GM21786 (cell line): Measurements from ENCODE around the gene POLD3.
"Not testable (repeated sequence)": the region's sequence is repeated elsewhere in the genome, so short reads cannot be mapped to it uniquely, and the experiment has no call there.

Source experiments
- ATAC-seq: cut with Tn5 transposase; IDR thresholded peaks from one replicate; pipeline ENCODE4 v1.9.1; 2021; ENCODE audit not compliant: unreplicated experiment

The POLD3 gene

DNA sequence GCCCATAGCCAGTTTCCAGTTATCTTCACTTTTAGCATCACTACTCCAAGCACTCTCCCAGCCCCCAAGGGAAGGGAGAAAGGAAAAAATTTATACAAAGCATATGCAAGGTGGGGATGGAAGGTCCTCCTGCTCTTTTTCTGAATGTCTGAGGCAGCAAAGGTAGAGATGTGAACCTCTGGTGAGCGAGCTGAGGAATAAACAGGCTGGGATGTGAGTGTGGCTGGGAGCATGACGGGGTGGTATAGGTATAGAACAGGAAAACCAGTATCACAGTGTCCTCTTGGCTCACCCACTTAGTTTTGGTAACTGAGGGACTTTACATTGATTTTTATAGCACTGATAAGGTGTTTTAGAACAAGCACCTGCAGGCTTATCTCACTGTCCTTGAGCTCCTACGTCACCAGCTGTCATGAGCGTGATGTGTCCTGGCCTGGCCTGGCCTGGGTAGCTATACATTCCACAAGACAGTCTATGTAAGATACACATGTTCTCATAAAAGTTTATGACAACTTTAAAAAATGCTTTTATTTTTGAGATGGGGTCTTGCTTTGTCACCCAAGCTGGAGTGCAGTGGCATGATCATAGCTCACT is 10.3 kb upstream of the POLD3 start:
- no peak for ATAC-seq

DNA sequence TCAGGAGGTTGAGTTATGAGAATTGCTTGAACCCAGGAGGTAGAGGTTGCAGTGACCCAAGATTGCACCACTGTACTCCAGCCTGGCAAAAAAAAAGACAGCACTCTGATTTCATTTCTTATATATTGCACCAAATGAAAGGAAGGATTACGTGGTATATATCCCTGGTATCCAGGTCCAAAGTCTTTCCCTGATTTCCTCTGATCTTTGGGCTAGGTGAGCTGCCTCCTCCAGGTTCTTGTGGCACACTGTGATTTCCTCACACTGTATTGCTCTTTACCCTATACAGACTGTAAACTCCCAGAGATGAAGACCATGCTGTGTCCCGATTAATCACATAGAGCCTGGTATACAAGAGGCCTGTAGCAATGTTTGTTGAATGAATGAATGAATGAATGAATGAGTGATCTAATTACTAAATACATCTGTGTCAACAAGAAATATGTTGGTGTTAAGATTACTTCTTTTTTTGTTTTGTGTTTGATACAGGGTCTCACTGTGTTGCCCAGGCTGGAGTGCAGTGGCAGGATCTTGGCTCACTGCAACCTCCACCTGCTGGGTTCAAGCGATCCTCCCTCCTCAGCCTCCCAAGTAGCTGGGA is 9.3 kb upstream of the POLD3 start:
- no peak for ATAC-seq

GRCh38 chr11:74590492-74590891 is 1.9 kb upstream of the POLD3 start:
- not testable (repeated sequence) for ATAC-seq

GRCh38 chr11:74592063-74592440 is 330 bp upstream of the POLD3 start:
- ATAC-seq, result no peak

GRCh38 chr11:74593463-74593862 is 1.1 kb downstream of the POLD3 start:
- ATAC-seq, result no peak

DNA sequence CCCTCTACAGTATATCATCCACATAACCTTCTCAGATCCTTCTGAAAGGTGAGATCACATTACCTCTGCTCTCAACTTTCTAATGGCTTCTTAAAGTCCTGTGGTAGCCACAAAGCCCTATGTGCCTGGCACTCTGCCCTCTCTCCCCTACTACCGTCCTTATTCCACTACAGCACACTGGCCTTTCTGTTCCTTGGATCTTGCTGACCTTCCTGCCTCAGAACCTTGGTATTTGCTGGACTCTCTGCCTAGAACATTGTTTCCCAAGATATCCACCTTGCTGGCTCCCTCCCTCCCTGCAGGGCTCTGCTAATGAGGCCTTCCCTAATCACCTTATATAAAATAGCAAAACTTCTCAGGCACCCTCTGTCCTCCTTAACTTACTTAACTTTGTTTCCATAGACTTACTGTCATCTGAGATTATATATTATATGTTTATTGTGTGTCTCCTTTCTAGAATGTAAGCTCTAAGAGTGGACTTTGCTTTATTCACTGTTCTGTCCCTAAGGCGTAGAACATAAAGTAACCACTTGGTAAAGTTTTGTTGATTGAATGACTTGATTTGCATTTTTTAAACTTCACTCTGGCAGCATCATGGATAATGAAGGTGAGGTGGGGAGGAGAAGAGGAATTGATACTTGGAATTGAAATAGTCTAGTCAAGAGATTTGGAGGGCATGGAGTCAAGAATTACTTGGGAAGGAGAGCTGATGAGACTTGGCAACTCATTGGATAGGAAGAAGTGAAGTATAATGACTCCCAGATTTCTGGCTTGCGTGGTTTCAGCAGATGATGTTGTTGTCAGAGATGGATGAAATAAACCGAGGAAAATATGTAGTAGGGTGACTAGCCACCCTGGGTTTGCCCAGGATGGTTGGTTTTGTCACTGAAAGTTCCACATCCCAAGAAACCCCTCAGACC is 10.5 kb downstream of the POLD3 start:
- no peak for ATAC-seq

DNA sequence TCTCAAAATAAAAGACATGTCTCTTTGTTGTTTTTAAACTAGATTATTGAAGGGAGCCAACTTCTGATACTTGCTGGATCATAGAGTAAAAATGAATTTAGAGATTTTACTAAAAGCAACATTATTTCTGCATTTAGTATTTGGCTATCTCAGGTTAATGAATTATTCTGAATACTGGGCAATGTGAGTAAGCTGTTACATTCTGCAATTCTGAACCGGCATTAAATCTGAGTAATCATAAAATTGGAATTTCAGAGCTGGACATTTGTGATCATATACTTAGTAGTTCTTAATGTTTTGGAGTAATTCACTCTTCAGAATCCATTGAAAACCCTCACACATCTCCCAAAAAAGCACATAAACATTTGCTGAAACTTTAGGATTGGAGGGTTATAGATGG is 11.5 kb downstream of the POLD3 start:
- no peak for ATAC-seq

- ATAC-seq, result no peak
These were observed 11.9 kb downstream of the POLD3 start for GRCh38 chr11:74604311-74604710.

DNA sequence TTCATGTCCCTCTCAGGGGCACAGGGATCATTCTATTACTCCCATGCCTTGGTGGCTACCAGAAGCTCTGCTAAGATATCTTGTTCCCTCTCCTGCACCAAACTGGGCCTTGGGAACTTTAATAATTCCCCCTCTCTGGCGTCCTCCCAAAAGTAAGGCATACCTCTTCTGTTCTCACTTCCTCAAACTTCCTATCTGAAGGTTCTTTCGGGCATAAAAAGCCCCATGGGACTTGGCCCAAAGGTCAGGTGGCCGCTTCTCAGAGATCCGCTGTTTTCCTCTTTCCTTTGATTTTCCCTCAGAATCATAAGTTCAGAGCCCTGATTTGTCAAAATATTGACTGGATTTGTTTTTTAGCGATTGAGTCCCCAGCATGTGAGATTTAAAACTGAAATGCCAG is 13.0 kb downstream of the POLD3 start:
- ATAC-seq, result no peak

DNA sequence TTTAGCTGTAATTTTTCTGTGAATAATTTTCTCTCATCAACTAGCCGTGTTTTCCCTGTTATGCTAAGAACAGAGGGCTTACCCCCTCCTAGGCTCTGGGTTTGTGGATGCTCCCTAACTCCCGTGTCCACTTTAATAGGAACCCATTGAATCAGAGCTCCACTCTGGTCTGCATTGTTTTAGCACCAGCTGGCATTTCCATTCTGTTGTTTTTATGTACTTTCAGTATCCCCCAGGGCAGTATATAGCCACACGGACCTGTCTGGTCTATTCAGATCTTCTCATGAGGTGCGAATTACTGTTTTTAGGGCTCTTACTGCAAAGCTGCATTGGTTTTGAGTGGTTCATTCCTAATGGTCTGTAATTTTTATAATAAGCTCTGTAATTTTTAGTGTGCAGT is 16.0 kb downstream of the POLD3 start:
- ATAC-seq, result no peak

GRCh38 chr11:74611369-74611861 is 19.0 kb downstream of the POLD3 start:
- no peak for ATAC-seq

GRCh38 chr11:74612877-74613276 is 20.5 kb downstream of the POLD3 start:
- no peak for ATAC-seq

DNA sequence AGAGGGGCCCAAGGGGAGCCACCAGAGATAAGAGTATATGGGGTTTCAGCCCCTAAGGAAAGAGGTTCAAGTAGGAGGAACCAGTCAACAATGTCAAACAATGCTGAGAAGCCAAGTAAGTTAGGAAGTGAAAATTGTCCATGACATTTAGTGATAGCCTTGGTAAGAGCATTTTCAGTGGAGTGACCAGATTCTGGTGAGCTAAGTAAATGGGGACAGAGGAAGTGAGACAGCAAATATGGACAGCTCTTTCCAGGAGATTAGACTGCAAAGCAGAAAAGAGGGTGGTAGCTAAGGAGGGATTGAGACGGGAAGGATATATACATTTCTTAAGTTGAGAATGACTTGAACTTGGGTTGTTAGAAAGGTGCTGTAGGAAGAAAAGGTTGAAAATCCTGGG is 22.9 kb downstream of the POLD3 start:
- no peak for ATAC-seq

DNA sequence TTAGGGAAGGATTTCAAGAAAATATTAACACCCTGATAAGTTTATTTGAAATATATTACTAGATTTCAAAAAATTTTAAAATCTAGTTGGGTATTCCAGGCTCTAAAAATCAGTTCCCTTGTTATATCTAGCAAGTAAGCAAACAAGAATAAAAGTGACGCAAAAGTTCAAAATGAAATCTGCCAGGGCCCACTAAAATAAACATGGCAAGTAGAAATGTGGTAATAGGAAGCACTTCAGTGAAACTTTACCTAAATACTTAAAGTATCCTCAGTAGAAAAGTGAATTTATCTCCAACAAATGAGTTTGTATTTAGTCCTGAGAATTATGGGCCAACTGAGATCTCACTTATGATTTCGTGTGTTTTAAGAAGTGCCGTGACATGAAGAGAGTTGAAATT is 23.6 kb downstream of the POLD3 start:
- ATAC-seq, result no peak

GRCh38 chr11:74620531-74620930 is 28.1 kb downstream of the POLD3 start:
- no peak for ATAC-seq

- ATAC-seq, result no peak
These were observed 33.7 kb downstream of the POLD3 start for GRCh38 chr11:74626130-74626529.

GRCh38 chr11:74626604-74627003 is 34.2 kb downstream of the POLD3 start:
- ATAC-seq, result no peak

- no peak for ATAC-seq
These were observed 35.0 kb downstream of the POLD3 start for GRCh38 chr11:74627381-74627780.

- ATAC-seq, result no peak
These were observed 37.7 kb downstream of the POLD3 start for GRCh38 chr11:74630043-74630442.

DNA sequence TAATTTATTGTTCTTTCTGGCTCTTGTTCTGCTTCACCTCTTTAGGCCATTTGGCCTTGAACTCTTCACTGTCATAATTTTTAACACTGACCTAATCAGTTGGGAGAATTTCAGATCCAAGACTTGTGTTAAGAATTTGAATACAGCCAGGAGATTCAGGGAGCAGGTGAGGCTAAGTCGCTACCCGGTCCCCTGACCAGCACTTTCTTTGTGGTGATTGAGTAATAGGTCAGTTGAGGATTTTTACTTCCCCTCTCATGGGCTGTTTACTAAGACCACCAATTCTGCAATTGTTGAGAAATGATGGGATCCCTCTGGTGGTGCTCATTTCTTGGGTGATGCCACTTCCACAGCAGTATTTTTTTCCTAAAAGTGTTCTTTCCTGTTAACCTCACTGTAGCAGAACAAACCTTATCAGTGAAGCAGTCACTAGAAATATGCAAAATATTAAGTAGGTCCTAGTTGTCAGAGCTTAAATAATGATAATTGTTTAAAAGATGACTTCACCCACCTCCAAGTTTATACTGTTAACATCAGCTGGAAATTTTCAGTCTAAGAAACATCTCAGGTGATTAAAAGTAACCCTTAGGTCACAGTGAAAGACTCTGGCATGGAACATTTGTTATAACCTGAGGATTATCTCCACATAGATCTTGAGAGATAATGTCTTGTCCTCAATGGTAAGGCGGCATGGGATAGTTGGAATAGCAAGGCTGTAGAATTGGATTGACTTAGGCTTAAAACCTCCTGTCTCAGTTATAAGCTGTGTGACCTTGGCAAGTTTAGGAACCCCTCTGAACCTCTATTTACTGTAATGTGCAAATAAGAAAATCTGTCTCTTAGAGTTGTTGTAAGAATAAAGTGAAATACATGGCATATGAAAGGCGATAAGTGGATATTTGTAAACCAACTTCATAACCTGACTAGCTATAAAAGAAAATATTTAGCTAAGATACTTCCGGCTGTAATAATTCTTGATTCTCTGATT is 41.3 kb downstream of the POLD3 start:
- no peak for ATAC-seq

DNA sequence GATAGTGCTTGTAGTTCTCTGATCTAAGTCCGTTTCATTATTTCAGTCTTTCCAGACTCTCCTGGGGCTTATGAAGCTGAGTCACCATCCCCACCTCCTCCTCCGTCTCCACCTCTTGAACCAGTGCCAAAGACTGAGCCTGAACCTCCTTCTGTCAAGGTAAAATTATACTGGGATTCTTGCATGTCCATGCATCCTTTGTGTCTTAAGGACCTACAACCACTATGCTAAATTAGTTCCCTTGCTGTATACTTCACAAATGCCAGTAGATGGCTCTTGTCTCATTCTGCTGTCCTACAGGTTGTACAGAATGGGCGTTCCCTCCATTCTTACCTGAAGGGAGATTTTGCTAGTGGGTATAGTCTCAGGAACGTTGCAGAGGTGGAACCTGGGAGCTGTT is 42.2 kb downstream of the POLD3 start:
- ATAC-seq, result no peak
